ENCODE data around the gene SUSD1.

The SUSD1 gene

DNA sequence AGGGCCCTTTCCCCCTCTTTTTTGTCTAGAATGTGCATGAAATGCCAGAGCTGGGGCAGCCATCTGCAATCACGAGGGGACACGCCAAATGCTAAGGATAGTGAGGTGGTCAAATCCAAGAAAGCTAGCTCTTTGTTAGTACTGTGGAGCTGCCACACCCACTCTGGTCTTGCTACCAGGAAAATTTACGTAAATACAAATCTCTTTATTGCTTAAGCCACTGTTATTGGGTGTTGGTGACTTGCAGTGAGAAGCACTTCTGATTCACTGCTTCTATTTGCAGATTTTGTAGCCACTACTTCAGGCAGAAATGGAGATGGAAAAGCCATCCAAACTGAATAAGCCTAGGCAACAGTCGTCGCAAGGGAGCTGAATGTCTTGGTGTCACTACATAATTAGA is 25.6 kb upstream of the SUSD1 start:
- no peak overlapping the region for H2AFZ ChIP-seq (ENCODE audit: low read depth, low read length, severe bottlenecking)
- no peaks in the 10 kb centered on the region for H3K36me3 ChIP-seq (ENCODE audit: low read length)
- H3K79me2 ChIP-seq (ENCODE audit: insufficient read depth, low read length), result no peaks in the 10 kb centered on the region
- TF ChIP-seq, protein P1, sequence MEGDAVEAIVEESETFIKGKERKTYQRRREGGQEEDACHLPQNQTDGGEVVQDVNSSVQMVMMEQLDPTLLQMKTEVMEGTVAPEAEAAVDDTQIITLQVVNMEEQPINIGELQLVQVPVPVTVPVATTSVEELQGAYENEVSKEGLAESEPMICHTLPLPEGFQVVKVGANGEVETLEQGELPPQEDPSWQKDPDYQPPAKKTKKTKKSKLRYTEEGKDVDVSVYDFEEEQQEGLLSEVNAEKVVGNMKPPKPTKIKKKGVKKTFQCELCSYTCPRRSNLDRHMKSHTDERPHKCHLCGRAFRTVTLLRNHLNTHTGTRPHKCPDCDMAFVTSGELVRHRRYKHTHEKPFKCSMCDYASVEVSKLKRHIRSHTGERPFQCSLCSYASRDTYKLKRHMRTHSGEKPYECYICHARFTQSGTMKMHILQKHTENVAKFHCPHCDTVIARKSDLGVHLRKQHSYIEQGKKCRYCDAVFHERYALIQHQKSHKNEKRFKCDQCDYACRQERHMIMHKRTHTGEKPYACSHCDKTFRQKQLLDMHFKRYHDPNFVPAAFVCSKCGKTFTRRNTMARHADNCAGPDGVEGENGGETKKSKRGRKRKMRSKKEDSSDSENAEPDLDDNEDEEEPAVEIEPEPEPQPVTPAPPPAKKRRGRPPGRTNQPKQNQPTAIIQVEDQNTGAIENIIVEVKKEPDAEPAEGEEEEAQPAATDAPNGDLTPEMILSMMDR (IDR thresholded peaks at IDR 0.05; ENCODE audit: insufficient read depth, low read length, poor library complexity, severe bottlenecking), result no peak
- no peak for TF ChIP-seq EZH2phosphoT487 (conservative IDR thresholded peaks at IDR 0.05; ENCODE audit: low read length)
- no peak overlapping the region for H3K9ac ChIP-seq (ENCODE audit: low read length)
- no peak overlapping the region for H3K4me3 ChIP-seq (ENCODE audit: insufficient read depth, low read length, poor library complexity, severe bottlenecking)
- H3K27ac ChIP-seq (ENCODE audit: low read depth, low read length), result no peak overlapping the region
- no peaks in the 10 kb centered on the region for H3K9me2 ChIP-seq (replicated peaks; ENCODE audit: insufficient read depth, low read length)
- no peaks in the 10 kb centered on the region for H3K9me3 ChIP-seq (ENCODE audit: insufficient read depth, low read length)
- no peaks in the 10 kb centered on the region for H4K20me1 ChIP-seq (ENCODE audit: low read depth, low read length)
- no peaks in the 10 kb centered on the region for H3K27me3 ChIP-seq (ENCODE audit: low read length)
- no peak overlapping the region for H3K4me2 ChIP-seq (ENCODE audit: low read depth, low read length, poor library complexity, severe bottlenecking)
- no peaks in the 10 kb centered on the region for H3F3A ChIP-seq (ENCODE audit: insufficient read depth)

GRCh38 chr9:112198646-112199045 is 23.5 kb upstream of the SUSD1 start:
- no peak for TF ChIP-seq EZH2phosphoT487 (conservative IDR thresholded peaks at IDR 0.05; ENCODE audit: low read length)
- TF ChIP-seq, protein P1 (IDR thresholded peaks at IDR 0.05; ENCODE audit: insufficient read depth, low read length, poor library complexity, severe bottlenecking), result no peak
- H3K9me2 ChIP-seq (replicated peaks; ENCODE audit: insufficient read depth, low read length), result no peaks in the 10 kb centered on the region
- no peaks in the 10 kb centered on the region for H3K36me3 ChIP-seq (ENCODE audit: low read length)
- H3K4me3 ChIP-seq (ENCODE audit: insufficient read depth, low read length, poor library complexity, severe bottlenecking), result no peak overlapping the region
- H3K79me2 ChIP-seq (ENCODE audit: insufficient read depth, low read length), result no peaks in the 10 kb centered on the region
- no peaks in the 10 kb centered on the region for H4K20me1 ChIP-seq (ENCODE audit: low read depth, low read length)
- H3K9ac ChIP-seq (ENCODE audit: low read length), result no peak overlapping the region
- no peaks in the 10 kb centered on the region for H3K9me3 ChIP-seq (ENCODE audit: insufficient read depth, low read length)
- H3K4me2 ChIP-seq (ENCODE audit: low read depth, low read length, poor library complexity, severe bottlenecking), result no peak overlapping the region
- H3K27ac ChIP-seq (ENCODE audit: low read depth, low read length), result no peak overlapping the region
- no peaks in the 10 kb centered on the region for H3K27me3 ChIP-seq (ENCODE audit: low read length)
- no peaks in the 10 kb centered on the region for H3F3A ChIP-seq (ENCODE audit: insufficient read depth)
- H2AFZ ChIP-seq (ENCODE audit: low read depth, low read length, severe bottlenecking), result no peak overlapping the region

DNA sequence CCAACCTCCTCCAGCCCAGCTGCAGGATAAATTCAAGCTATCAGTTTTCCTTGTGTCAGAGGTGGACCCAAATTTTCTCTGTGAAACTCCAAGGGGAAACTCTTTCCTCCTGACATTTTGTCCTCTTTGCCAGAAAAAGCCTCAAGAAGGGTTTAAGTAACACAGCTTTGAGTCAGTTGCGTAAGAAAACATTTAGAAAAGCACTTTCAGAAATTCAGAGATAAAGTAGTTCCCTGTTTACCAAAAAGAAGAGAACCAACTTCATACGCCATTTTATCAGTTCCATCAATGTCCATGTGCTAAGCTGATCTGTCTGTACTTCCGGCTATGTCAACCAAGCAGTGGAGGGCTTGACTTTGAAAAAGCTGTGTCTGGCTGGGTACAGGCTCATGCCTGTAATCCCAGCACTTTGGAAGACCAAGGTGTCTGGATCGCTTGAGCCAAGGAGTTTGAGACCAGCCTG is 19.9 kb upstream of the SUSD1 start:
- TF ChIP-seq, protein P1 (IDR thresholded peaks at IDR 0.05; ENCODE audit: insufficient read depth, low read length, poor library complexity, severe bottlenecking), result no peak
- TF ChIP-seq EZH2phosphoT487 (conservative IDR thresholded peaks at IDR 0.05; ENCODE audit: low read length), result no peak
- no peak overlapping the region for H2AFZ ChIP-seq (ENCODE audit: low read depth, low read length, severe bottlenecking)

More for the DNA sequence above, 19.9 kb upstream of the SUSD1 start:
- Histone ChIP-seq H3K4me3 (ENCODE audit: insufficient read depth, low read length, poor library complexity, severe bottlenecking) (no peak overlapping the region), H3K79me2 (ENCODE audit: insufficient read depth, low read length) (no peaks in the 10 kb centered on the region), H3K27me3 (ENCODE audit: low read length) (no peaks in the 10 kb centered on the region), H3K9me3 (ENCODE audit: insufficient read depth, low read length) (no peaks in the 10 kb centered on the region), H3K4me2 (ENCODE audit: low read depth, low read length, poor library complexity, severe bottlenecking) (no peak overlapping the region), H3K9ac (ENCODE audit: low read length) (no peak overlapping the region), H3K36me3 (ENCODE audit: low read length) (no peaks in the 10 kb centered on the region), H3F3A (ENCODE audit: insufficient read depth) (no peaks in the 10 kb centered on the region), H3K27ac (ENCODE audit: low read depth, low read length) (no peak overlapping the region), H3K9me2 (replicated peaks; ENCODE audit: insufficient read depth, low read length) (no peaks in the 10 kb centered on the region), H4K20me1 (ENCODE audit: low read depth, low read length) (no peaks in the 10 kb centered on the region)

All from SU-DHL-6 (cell line).